ENCODE measurements around the gene TFF2.

DNA sequence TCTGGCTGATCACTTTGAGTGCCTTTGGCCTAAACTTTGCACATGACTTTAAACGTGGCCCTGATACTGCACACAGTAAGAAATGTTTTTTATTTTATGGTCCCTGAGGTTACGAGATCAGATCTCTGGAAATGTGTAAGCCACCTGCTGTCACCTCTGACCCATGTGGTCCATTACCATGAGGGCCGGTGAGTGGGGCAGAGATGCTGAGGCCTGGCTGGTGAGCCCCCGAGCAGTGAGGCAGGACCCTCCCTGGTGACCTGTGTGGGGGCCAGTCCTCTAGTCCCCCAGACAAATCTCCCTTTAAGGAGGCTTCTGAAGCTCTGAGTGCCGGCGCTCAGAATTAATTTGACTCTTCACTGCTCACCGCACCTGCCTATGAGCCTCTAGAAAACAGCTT lies 48.0 kb downstream of the TFF2 start:
- TF ChIP-seq, protein P1, sequence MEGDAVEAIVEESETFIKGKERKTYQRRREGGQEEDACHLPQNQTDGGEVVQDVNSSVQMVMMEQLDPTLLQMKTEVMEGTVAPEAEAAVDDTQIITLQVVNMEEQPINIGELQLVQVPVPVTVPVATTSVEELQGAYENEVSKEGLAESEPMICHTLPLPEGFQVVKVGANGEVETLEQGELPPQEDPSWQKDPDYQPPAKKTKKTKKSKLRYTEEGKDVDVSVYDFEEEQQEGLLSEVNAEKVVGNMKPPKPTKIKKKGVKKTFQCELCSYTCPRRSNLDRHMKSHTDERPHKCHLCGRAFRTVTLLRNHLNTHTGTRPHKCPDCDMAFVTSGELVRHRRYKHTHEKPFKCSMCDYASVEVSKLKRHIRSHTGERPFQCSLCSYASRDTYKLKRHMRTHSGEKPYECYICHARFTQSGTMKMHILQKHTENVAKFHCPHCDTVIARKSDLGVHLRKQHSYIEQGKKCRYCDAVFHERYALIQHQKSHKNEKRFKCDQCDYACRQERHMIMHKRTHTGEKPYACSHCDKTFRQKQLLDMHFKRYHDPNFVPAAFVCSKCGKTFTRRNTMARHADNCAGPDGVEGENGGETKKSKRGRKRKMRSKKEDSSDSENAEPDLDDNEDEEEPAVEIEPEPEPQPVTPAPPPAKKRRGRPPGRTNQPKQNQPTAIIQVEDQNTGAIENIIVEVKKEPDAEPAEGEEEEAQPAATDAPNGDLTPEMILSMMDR (IDR thresholded peaks at IDR 0.05): no peak
- TF ChIP-seq POLR2AphosphoS5 (IDR thresholded peaks at IDR 0.05; ENCODE audit: insufficient read depth in 1 of 2, low read depth in 1 of 2) (no peak), POLR2A (IDR thresholded peaks at IDR 0.05) (no peak)

Data from vagina (tissue), 2 donors.